Hematopoietic multipotent progenitor cell treated with erythropoietin and hydrocortisone succinate and interleukin-3 and kit ligand, for 8 days (in vitro differentiated cells): ENCODE results near the gene PPP6R3.

Source experiments
- DNase-seq: peaks from one replicate; pipeline ENCODE4 v3.0.0-alpha.2; 2015

Gene PPP6R3

DNA sequence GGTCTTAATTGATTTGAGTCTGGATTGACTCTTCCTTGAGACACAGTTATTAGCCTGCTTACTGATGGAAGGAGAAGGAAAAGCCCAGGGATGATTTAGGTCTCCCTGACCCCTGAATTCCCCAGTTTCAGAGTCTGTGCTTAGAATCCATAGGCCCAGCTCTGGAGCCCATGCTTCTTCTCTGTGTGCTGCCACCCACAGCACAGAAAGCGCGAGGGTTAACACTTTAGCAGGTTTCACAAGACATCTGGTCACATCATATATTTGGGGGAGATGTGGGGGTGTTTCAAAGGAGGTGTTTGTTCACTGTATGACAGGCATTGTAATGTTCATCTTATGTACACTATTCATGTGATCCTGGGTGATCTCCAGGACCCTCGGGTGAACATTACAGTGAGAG is 107.0 kb downstream of the PPP6R3 start:
- DNase-seq: no peak

DNA sequence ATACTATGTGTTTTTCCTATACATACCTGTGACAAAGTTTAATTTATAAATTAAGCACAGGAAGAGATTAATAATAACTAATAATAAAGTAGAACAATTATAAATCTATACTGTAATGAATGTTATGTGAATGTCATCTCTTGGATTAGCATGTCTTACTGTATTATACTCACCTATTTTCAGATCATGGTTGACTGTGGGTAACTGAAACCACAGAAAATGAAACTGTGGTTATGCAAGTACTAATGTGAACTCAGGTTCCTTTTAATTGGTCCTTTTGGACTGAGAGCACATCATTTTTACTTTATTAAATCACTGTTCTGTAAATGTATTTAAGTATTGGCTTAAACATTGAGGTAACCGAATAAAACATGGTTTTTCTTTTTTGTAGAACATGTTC is 108.8 kb downstream of the PPP6R3 start:
- DNase-seq: no peak

DNA sequence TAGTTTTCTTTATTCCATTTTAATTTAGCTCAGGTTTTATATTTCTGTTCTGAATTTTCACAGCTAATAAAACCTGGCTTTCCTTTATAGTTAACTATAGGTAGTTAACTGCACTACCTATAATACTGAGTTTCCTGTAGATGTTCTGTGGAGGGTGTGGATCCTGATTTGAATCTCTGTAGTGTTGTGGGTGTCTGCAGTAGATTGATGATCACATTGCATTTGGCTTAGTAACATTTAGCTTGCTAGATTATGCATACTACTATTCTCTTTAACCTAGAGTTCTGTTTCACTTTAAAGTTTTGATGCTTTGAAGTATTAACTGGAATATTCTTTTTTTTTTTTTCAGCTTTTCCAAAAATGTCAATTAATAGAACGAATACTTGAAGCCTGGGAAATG is 110.1 kb downstream of the PPP6R3 start:
- no peak for DNase-seq

DNA sequence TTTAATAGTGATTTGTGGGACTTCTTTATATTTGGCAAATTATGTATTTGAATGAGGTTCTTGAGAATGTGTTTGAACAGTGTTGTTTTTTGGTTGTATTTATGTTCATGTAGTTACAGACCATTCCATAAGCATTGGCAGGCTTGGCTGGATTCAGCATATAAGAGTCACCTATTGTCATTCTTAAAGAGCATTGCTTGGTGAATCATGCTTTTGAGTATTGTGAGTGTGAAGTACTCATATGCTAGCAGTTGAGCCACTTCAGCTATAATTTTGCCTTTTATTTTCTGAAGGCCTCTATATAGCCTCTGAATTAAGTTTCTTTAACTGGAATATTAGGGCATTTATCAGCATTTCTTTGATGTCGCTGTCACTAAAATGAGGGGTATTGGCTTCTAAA is 113.8 kb downstream of the PPP6R3 start:
- no peak for DNase-seq

DNA sequence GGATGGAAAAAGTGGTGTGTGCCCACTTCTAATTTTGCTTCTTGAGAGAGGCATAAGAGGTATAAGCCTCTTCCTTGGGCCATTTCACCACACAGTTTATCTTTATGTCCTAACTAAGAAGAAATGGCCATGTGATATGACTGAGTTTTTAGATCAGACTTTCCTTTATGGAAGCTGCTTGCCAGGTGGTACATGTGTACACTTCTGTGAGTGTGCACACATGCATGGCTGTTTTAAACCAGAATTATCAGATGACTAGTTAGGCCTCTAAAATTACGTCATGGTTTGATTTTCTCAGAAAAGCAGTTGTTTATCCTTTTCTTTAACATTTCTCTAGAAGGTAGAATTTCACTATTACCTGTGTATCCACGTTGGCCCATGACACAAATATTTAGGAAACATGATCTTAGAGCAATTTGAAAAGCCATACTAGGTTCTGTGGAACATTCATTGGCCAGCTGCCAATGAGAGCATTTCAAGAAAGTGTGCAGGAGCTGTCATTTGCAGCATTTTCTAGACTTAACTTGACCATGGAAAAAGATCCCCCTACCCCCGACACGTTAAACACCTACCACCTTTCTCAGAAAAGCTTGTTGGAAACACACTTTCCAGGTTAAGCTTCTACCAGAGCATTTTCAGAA is 114.6 kb downstream of the PPP6R3 start:
- DNase-seq: no peak

DNA sequence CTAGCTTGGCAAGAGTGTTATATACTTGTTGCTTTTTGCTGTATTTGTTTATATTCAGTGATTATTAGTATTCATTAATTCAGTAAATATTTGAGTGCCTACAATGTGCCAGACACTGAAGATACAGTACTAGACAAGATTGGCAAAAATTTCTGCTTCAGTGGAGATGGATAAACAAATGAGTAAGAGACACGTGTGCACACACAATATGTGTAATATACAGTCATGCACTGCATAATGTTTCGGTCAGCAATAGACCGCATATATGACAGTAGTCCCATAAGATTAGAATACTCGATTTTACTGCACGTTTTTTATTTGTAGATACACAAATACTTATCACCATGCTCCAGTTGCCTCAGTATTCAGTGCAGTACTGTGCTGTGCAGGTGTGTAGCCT is 118.9 kb downstream of the PPP6R3 start:
- no peak for DNase-seq

DNA sequence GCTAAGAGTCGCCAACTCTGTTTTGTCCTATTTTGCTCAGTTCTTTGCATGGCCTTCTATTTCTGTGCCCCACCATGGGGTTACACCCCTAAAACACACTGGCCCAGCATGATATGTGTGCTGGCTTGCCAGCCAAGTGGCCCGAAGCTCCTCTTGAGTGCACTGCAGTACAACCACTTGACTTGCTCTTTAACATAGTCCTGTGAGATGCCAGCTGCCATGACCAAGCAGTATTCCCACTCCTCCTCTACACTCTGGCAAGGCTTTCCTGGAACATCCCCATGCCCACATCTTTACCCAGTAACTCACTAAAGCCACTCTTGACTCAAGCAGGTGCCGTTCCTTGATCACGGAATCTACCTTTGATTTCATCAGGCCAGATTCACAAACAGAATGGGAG is 120.9 kb downstream of the PPP6R3 start:
- no peak for DNase-seq

- no peak for DNase-seq
Measured at GRCh38 chr11:68581901-68582300, 121.3 kb downstream of the PPP6R3 start.

- DNase-seq: no peak
Measured at GRCh38 chr11:68582416-68583040, 122.0 kb downstream of the PPP6R3 start.

DNA sequence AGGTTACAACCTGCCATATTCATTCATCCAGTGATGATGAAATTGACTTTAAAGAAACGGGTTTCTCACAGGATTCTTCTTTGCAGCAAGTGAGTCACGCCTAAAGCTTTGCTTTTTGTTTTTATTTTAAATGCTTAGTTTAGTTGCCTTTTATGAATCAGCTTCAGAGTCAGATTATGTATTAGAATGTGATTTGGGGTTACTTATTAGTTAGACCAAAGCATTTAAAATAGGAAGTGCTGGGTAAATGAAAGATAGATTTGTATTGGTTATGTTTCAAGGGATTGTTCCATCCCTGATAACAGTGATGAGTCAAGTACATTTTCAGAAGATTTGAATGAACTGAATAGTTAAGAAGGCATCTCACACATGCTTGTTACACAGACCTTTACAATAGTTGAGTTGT is 122.5 kb downstream of the PPP6R3 start:
- no peak for DNase-seq

GRCh38 chr11:68584097-68584496 is 123.5 kb downstream of the PPP6R3 start:
- peak; percentile 60 for DNase-seq

DNA sequence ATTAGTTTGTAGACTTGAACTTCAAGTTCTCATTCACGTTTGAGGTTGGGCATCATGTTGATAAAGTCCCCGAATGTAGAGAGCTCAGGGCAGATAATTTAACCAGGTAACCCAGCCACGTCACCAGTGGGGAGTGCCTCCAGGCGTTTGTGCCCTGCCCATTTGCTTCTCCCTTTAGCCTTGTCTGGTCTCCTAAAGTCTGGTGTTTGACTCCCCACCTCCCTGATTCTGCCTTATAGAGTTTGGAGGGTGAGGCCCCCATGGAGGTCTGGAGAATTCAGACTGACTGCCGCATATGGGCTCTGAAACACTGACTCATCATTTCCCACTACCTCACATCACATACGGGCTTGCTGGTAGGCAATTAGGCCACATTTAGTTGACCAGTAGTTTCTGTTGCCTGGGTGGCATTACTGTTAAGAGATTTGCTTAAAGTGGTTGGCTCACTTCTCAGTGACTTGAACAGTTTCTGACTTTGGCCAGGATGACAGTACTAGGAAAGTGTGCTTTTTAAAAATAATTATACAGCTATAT is 124.5 kb downstream of the PPP6R3 start:
- DNase-seq: no peak

- DNase-seq: no peak
Measured at GRCh38 chr11:68589547-68590216, 129.1 kb downstream of the PPP6R3 start.

- no peak for DNase-seq
Measured at GRCh38 chr11:68591719-68592118, 131.2 kb downstream of the PPP6R3 start.

DNA sequence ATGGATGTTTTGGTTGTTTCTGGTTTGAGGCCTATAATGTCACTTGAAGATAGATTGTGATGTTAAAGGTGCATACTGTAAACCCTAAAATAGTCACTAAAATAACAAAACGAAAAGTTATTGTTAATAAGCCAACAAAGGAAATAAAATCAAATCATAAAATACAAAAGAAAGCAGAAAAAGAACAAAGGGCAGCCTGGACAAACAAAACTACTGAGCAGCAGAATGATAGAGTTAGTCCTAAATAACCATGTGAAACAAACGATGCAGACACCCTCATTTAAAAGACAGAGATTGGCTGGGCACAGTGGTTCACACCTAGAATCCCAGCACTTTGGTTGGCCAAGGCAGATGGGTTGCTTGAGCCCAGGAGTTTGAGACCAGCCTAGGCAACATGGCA is 132.9 kb downstream of the PPP6R3 start:
- no peak for DNase-seq

- DNase-seq: no peak
Measured at GRCh38 chr11:68594123-68594522, 133.6 kb downstream of the PPP6R3 start.

DNA sequence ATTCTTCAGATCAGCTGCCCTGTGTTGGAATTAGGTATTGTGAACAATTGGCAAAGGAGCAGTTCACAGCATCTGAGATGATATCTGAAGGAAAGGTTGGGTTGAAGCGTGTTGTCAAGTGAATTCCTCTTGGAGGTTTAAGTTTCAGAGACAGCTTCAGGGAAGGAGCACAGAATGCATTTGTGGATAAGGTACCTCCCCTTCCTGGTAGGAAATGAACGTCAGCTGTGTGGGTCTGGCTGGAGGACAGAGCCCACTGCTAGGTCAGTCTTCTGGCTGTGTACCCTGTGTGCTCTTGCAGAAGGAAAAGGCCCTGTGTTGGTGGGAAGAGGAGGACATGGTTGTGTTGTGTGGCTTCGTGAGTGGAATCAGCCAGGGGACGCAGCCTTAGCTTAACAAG is 135.7 kb downstream of the PPP6R3 start:
- no peak for DNase-seq

GRCh38 chr11:68598816-68599653 is 138.5 kb downstream of the PPP6R3 start:
- DNase-seq: no peak

- DNase-seq: no peak
Measured at GRCh38 chr11:68601147-68601546, 140.6 kb downstream of the PPP6R3 start.

GRCh38 chr11:68609761-68610160 is 149.2 kb downstream of the PPP6R3 start:
- no peak for DNase-seq

DNA sequence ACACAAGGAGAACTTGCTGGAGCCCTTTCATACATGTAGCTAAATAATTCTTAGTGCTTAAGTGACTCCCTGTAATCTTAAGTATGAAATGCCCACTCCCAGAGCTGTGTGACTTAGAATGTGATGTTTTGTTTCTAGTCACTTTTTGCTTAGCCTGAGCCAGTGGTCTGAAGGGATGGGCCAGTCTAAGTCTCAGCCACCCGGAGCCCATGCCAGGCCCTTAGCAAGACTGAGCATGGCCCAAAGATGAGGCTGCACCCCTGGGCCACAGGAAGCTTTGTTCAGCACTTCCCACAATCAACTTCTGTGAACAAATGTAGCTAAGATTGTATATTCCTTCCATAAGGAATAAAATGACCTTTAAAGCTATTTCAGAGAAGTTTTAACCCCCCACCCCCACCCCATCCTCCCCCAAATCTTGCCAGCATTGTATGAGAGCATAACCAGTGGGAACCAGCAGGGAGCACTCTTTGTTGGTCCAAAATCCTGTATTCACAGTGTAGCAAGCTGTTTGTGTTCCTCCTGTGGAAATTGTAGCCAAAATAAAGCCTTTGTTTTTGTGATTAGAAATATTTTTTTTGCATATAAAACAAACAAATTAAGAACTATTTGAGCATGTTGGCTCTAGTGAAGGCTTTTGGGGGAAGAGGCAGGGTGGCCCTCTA is 150.0 kb downstream of the PPP6R3 start:
- DNase-seq: peak; percentile 7

- no peak for DNase-seq
Measured at GRCh38 chr11:68615657-68616056, 155.1 kb downstream of the PPP6R3 start.
